HepG2 (cell line): Measurements from ENCODE around the gene DNAAF8. TPM values are rescaled to one million over a fixed set of nuclear protein-coding genes. Genes with fewer than 3 reads are reported as not detected.

Experiments used
- ATAC-seq: fragments of 200-7000 bp; cut with Tn5 transposase; 3 replicates; pipeline ENCODE4 v1.9.1; 2020; ENCODE audit warnings: mild to moderate bottlenecking, moderate library complexity
- BruUV-seq: library from RNA; stranded (reverse); fragments of 400-500 nt; replicated peaks from 2 replicates; lab custom pipeline; 2021; lab: Mats Ljungman, UMichigan
- CTCF ChIA-PET: fragments of 300-600 bp; formaldehyde crosslinking; extraction: SDS; loops from one replicate; lab custom pipeline; 2021; ENCODE audit warnings: low total read pairs, inconsistent platforms, low intra/inter-chr PET ratio; lab: Yijun Ruan, JAX
- POLR2A ChIA-PET: fragments of 350-600 bp; sonication (Branson Sonifier 250); formaldehyde crosslinking; loops from one replicate; lab custom pipeline; 2020; ENCODE audit warnings: antibody characterized with exemption, inconsistent platforms; lab: Yijun Ruan, JAX
- DNase-seq: peaks from one replicate; pipeline ENCODE4 v3.0.0-alpha.2; 2015; ENCODE audit warnings: low spot score
- FAIRE-seq: peaks from 3 replicates; lab custom pipeline; 2011; peaks lifted over from hg19 to GRCh38; lab: Jason Lieb, UNC
- H2AFZ ChIP-seq: one replicate; pipeline ENCODE4 v1.6.1; 2011; ENCODE audit warnings: low read length, inconsistent platforms
- H3K27ac ChIP-seq: fragments of 300-600 bp; 3 replicates; pipeline ENCODE4 v1.8.0; 2011; ENCODE audit warnings: mixed run types, mild to moderate bottlenecking, mixed read lengths, low read length, inconsistent platforms; ENCODE audit not compliant: insufficient read depth; ENCODE audit errors: extremely low read length
- H3K27me3 ChIP-seq, 2 experiments: fragments of 200-600 bp in 1 of 2; 2 replicates in 1 of 2; 3 replicates in 1 of 2; pipeline versions ENCODE4 v1.6.0 to v1.8.0; 2011; ENCODE audit warnings: low read length in 2 of 2, mild to moderate bottlenecking in 2 of 2, moderate library complexity in 2 of 2, inconsistent platforms in 1 of 2; ENCODE audit not compliant: insufficient read depth in 2 of 2, control insufficient read depth in 1 of 2
- H3K36me3 ChIP-seq, 2 experiments: fragments of 200-600 bp in 1 of 2; replicated peaks in 1 of 2; 2 replicates in 1 of 2; 3 replicates in 1 of 2; pipeline versions ENCODE4 v1.5.1 to v1.8.0; 2011; ENCODE audit warnings: low read length in 2 of 2, inconsistent platforms in 1 of 2; ENCODE audit not compliant: insufficient read depth in 2 of 2, control insufficient read depth in 1 of 2
- H3K4me1 ChIP-seq: 2 replicates; pipeline ENCODE4 v1.5.1; 2012; ENCODE audit warnings: low read length, inconsistent platforms; ENCODE audit not compliant: insufficient read depth
- H3K4me2 ChIP-seq: 2 replicates; pipeline ENCODE4 v1.6.0; 2011; ENCODE audit warnings: low read depth, low read length, inconsistent platforms
- H3K4me3 ChIP-seq, 3 experiments: fragments of 200-600 bp in 1 of 3; sonication (generic), shearing (Covaris generic) in 1 of 3; replicated peaks in 1 of 3; 2 replicates each; pipeline ENCODE4 v1.5.1; 2011 to 2016; ENCODE audit warnings: low read length in 3 of 3, inconsistent platforms in 2 of 3, low read depth in 2 of 3, mild to moderate bottlenecking in 2 of 3, control low read depth in 1 of 3, mixed read lengths in 1 of 3; ENCODE audit not compliant: insufficient read depth in 1 of 3
- H3K79me2 ChIP-seq: one replicate; pipeline ENCODE4 v1.6.1; 2011; ENCODE audit warnings: low read length, inconsistent platforms; ENCODE audit not compliant: insufficient read depth
- H3K9ac ChIP-seq: 2 replicates; pipeline ENCODE4 v1.6.0; 2011; ENCODE audit warnings: mild to moderate bottlenecking, low read depth, low read length, inconsistent platforms; ENCODE audit not compliant: insufficient read depth
- H3K9me3 ChIP-seq: 2 replicates; pipeline ENCODE4 v1.5.1; 2012; ENCODE audit warnings: mild to moderate bottlenecking, low read length
- H4K20me1 ChIP-seq: 2 replicates; pipeline ENCODE4 v1.6.0; 2011; ENCODE audit warnings: inconsistent platforms, mild to moderate bottlenecking, low read length, moderate library complexity; ENCODE audit not compliant: insufficient read depth
- ADNP ChIP-seq: sonication (generic); formaldehyde crosslinking; IDR thresholded peaks from 2 replicates; pipeline ENCODE4 v1.4.0; 2020; ENCODE audit warnings: missing genetic modification reagents
- FOSL1 ChIP-seq: sonication (generic); formaldehyde crosslinking; IDR thresholded peaks from 2 replicates; pipeline ENCODE4 v1.9.0; 2021; ENCODE audit warnings: missing genetic modification reagents, borderline replicate concordance
- HHEX ChIP-seq: IDR thresholded peaks from 2 replicates; pipeline ENCODE4 v1.6.1; 2016; ENCODE audit warnings: control low read depth
- HOXA9 ChIP-seq: sonication (generic); formaldehyde crosslinking; IDR thresholded peaks from 2 replicates; pipeline ENCODE4 v1.8.1; 2022; ENCODE audit warnings: missing genetic modification reagents, mild to moderate bottlenecking, moderate library complexity, borderline replicate concordance
- IRF2 ChIP-seq: IDR thresholded peaks from 2 replicates; pipeline ENCODE4 v1.6.1; 2018; ENCODE audit warnings: missing genetic modification reagents, missing compliant biosample characterization
- JUNB ChIP-seq: sonication (generic); formaldehyde crosslinking; IDR thresholded peaks from 2 replicates; pipeline ENCODE4 v1.8.0; 2022; ENCODE audit warnings: missing genetic modification reagents, mild to moderate bottlenecking, borderline replicate concordance
- KDM2A ChIP-seq: sonication (generic); formaldehyde crosslinking; IDR thresholded peaks from 2 replicates; pipeline ENCODE4 v1.4.0; 2020; ENCODE audit warnings: low read depth, missing genetic modification reagents, borderline replicate concordance
- LCORL ChIP-seq, 2 experiments: fragments of 450-650 bp in 1 of 2; sonication (generic) in 1 of 2; formaldehyde crosslinking in 1 of 2; IDR thresholded peaks; 2 replicates each; pipeline versions ENCODE4 v1.5.0 to v1.6.1; 2017 to 2020; ENCODE audit warnings: antibody characterized with exemption in 1 of 2, missing genetic modification reagents in 1 of 2
- MIXL1 ChIP-seq: IDR thresholded peaks from 2 replicates; pipeline ENCODE4 v1.6.1; 2016
- MTF1 ChIP-seq: sonication (generic); formaldehyde crosslinking; IDR thresholded peaks from 2 replicates; pipeline ENCODE4 v1.5.0; 2020; ENCODE audit warnings: missing genetic modification reagents
- NFATC3 ChIP-seq: sonication (generic); formaldehyde crosslinking; IDR thresholded peaks from 2 replicates; pipeline ENCODE4 v1.5.1; 2020; ENCODE audit warnings: mild to moderate bottlenecking, missing genetic modification reagents
- NPAS2 ChIP-seq: sonication (generic); formaldehyde crosslinking; IDR thresholded peaks from 2 replicates; pipeline ENCODE4 v1.8.0; 2022; ENCODE audit warnings: mild to moderate bottlenecking, missing genetic modification reagents, borderline replicate concordance
- PHB2 ChIP-seq: fragments of 450-650 bp; IDR thresholded peaks from 2 replicates; pipeline ENCODE4 v1.6.1; 2018; ENCODE audit not compliant: partially characterized antibody
- RXRA ChIP-seq: sonication (generic); formaldehyde crosslinking; IDR thresholded peaks from 2 replicates; pipeline ENCODE4 v1.5.1; 2020; ENCODE audit warnings: missing genetic modification reagents
- SMC3 ChIP-seq: IDR thresholded peaks from 2 replicates; pipeline ENCODE4 v1.6.1; 2011; ENCODE audit warnings: low read length, improper control_type of control experiment
- SRSF9 ChIP-seq: fragments of 200-400 bp; formaldehyde crosslinking; IDR thresholded peaks from 2 replicates; pipeline ENCODE4 v1.6.1; 2018; ENCODE audit warnings: borderline replicate concordance, mild to moderate bottlenecking, low read depth, low read length; ENCODE audit not compliant: insufficient read depth, poor library complexity, severe bottlenecking
- ZBTB3 ChIP-seq: sonication (generic); formaldehyde crosslinking; IDR thresholded peaks from 2 replicates; pipeline ENCODE4 v1.4.0; 2020; ENCODE audit warnings: low read depth, mild to moderate bottlenecking, moderate library complexity, missing genetic modification reagents, borderline replicate concordance
- ZNF263 ChIP-seq: sonication (generic); formaldehyde crosslinking; IDR thresholded peaks from 2 replicates; pipeline ENCODE4 v1.4.0; 2020; ENCODE audit warnings: missing genetic modification reagents
- ZNF441 ChIP-seq: sonication (generic); formaldehyde crosslinking; IDR thresholded peaks from 2 replicates; pipeline ENCODE4 v1.7.0; 2021; ENCODE audit warnings: missing genetic modification reagents, borderline replicate concordance
- ZNF446 ChIP-seq: sonication (generic); formaldehyde crosslinking; IDR thresholded peaks from 2 replicates; pipeline ENCODE4 v1.5.0; 2020; ENCODE audit warnings: mild to moderate bottlenecking, missing genetic modification reagents
- ZNF496 ChIP-seq: sonication (generic); formaldehyde crosslinking; IDR thresholded peaks from 2 replicates; pipeline ENCODE4 v1.8.1; 2023; ENCODE audit warnings: mild to moderate bottlenecking, moderate library complexity, missing genetic modification reagents; ENCODE audit not compliant: insufficient replicate concordance
- ZNF589 ChIP-seq: sonication (generic); formaldehyde crosslinking; conservative IDR thresholded peaks from 2 replicates; pipeline ENCODE4 v1.8.0; 2022; ENCODE audit warnings: mild to moderate bottlenecking, moderate library complexity, missing genetic modification reagents
- ZNF607 ChIP-seq: sonication (generic); formaldehyde crosslinking; IDR thresholded peaks from 2 replicates; pipeline ENCODE4 v1.5.1; 2020; ENCODE audit warnings: missing genetic modification reagents, mild to moderate bottlenecking, borderline replicate concordance
- ZNF616 ChIP-seq: sonication (generic); formaldehyde crosslinking; IDR thresholded peaks from 2 replicates; pipeline ENCODE4 v1.5.0; 2020; ENCODE audit warnings: low read depth, mild to moderate bottlenecking, missing genetic modification reagents
- ZNF749 ChIP-seq: sonication (generic); formaldehyde crosslinking; IDR thresholded peaks from 2 replicates; pipeline ENCODE4 v1.8.0; 2022; ENCODE audit warnings: mild to moderate bottlenecking, missing genetic modification reagents, moderate library complexity, borderline replicate concordance
- WGBS: methylation state at CpG from one replicate; pipeline ENCODE4 v1.1.6; 2017; ENCODE audit warnings: low lambda C conversion rate; 5-methylcytosine and 5-hydroxymethylcytosine counted together
- in situ Hi-C: cut with HindIII; loops from 2 replicates; pipeline ENCODE4 v1.10.0; 2017; ENCODE audit warnings: low pct_unique_long_range_greater_than_20kb; ENCODE audit not compliant: extremely low pct_ligation_motif_present
- intact Hi-C: fragments of 100-400 bp; cut with micrococcal nuclease; formaldehyde crosslinking; loops from one replicate; pipeline ENCODE4 v1.10.0; 2022; ENCODE audit not compliant: unreplicated experiment
- polyA plus RNA-seq, 8 experiments: library from polyadenylated mRNA; depleted of rRNA in 3 of 8; stranded (reverse) in 7 of 8; unstranded in 1 of 8; fragments of >200 nt; fragmentation: Illumina TruSeq in 4 of 8; extraction: Trizol in 4 of 8; gene quantifications; 2 replicates each; pipeline versions ENCODE4 v1.2.1 to v1.2.3, GENCODE V29; 2011 to 2016; ENCODE audit warnings: low read depth in 4 of 8, missing spikeins in 1 of 8, mixed read lengths in 1 of 8; ENCODE audit not compliant: insufficient read depth in 1 of 8
- total RNA-seq, 5 experiments: library from RNA; depleted of rRNA; stranded (reverse); fragments of >200 nt; fragmentation: Illumina TruSeq; extraction: Trizol; gene quantifications; 2 replicates each; pipeline ENCODE4 v1.2.3, GENCODE V29; 2016; ENCODE audit warnings: low read depth in 1 of 5
- TF ChIP-seq, protein P1 (sequence below): sonication (generic); formaldehyde crosslinking; IDR thresholded peaks from 2 replicates; pipeline ENCODE4 v1.4.0; 2020; ENCODE audit warnings: mild to moderate bottlenecking, low read depth, missing genetic modification reagents

The DNAAF8 gene
- total and polyA plus RNA-seq, 2 of the 13 experiments (the other 11 are each of a cell fraction or from before 2014, with no cell fraction given): 0.44 TPM; not detected in 1

- intact Hi-C loops (loop anchor here (2.0 to 5.0 kb wide), 2 partner anchors 49 to 190 kb away; partner anchors contain the start of gene SEC14L5), in situ Hi-C loops (no loop called here)
- Histone ChIP-seq H3K27ac (peak overlapping the region; percentile 77), H3K9ac (peak overlapping the region; percentile 92), H3K4me2 (peak overlapping the region; percentile 99), H3K9me3 (no peaks in the 10 kb centered on the region), H3K36me3 (peaks cover 2 to 10% of the 10 kb centered on the region in 2 experiments; a peak in 3 of 5 replicates), H3K79me2 (peaks cover 17% of the 10 kb centered on the region), H3K4me3 (peak overlapping the region; percentile 79 to 92 (median 91)), H3K27me3 (no peaks in the 10 kb centered on the region; a peak in 2 of 5 replicates), H3K4me1 (peaks cover 47% of the 10 kb centered on the region), H4K20me1 (no peaks in the 10 kb centered on the region), H2AFZ (peak overlapping the region; percentile 60)
- FAIRE-seq (peak; percentile 71), ATAC-seq (peak; percentile 78), DNase-seq (peak; percentile 93)
- WGBS: 2% methylated on average over 32 of the region's 48 CpGs
- ChIA-PET CTCF (no interaction called here), POLR2A (interaction anchor here (0.6 to 3.1 kb wide), 20 partner anchors 11 to 266 kb away, joined by 3 to 40 read pairs (median 4); partner anchors contain the start of genes ANKS3, DNAAF8, PPL and ROGDI)
- BruUV-seq: no TSS peak
- TF ChIP-seq ZNF589 (CRISPR knock-in tag) (no peak), IRF2 (CRISPR knock-in tag) (peak; percentile 80), MTF1 (CRISPR knock-in tag) (no peak), SMC3 (no peak), KDM2A (CRISPR knock-in tag) (peak; percentile 38), JUNB (CRISPR knock-in tag) (no peak), HOXA9 (no peak), ADNP (no peak), NPAS2 (CRISPR knock-in tag) (no peak), ZNF749 (CRISPR knock-in tag) (no peak), ZNF446 (CRISPR knock-in tag) (no peak), HHEX (CRISPR knock-in tag) (no peak), ZNF496 (CRISPR knock-in tag) (no peak), ZNF607 (CRISPR knock-in tag) (0 out of 2 replicates have a peak, but pooled peaks have one; percentile 7), PHB2 (no peak), FOSL1 (CRISPR knock-in tag) (no peak), LCORL (IDR thresholded peaks at IDR 0.05) (peak; percentile 64; the same call in 1 of the 2 replicates), LCORL (CRISPR knock-in tag; IDR thresholded peaks at IDR 0.05) (peak; percentile 91), NFATC3 (no peak), ZNF441 (CRISPR knock-in tag) (no peak), MIXL1 (CRISPR knock-in tag) (no peak), SRSF9 (no peak), RXRA (CRISPR knock-in tag) (0 out of 2 replicates have a peak, but pooled peaks have one; percentile 24), ZBTB3 (no peak), ZNF616 (CRISPR knock-in tag) (no peak), ZNF263 (CRISPR knock-in tag) (0 out of 2 replicates have a peak, but pooled peaks have one; percentile 22)
- TF ChIP-seq, protein P1, sequence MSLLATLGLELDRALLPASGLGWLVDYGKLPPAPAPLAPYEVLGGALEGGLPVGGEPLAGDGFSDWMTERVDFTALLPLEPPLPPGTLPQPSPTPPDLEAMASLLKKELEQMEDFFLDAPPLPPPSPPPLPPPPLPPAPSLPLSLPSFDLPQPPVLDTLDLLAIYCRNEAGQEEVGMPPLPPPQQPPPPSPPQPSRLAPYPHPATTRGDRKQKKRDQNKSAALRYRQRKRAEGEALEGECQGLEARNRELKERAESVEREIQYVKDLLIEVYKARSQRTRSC: no peak
Measured at GRCh38 chr16:4768549-4769305, 34.4 kb downstream of the DNAAF8 start.
